ENCODE results near the gene TPPP2. TPM values are rescaled to one million over a fixed set of nuclear protein-coding genes. Genes with fewer than 3 reads are reported as not detected.

Gene TPPP2
- total RNA-seq, 3 donors from 2014 or later = 0.15 TPM; not detected in 2

- H3K27ac ChIP-seq = no peak overlapping the region
- no peaks in the 10 kb centered on the region for H3K9me3 ChIP-seq
- no peaks in the 10 kb centered on the region for H3K27me3 ChIP-seq
- no peak overlapping the region for H3K4me3 ChIP-seq
- peaks cover 5 to 9% of the 10 kb centered on the region in 2 donors for H3K4me1 ChIP-seq
- H3K36me3 ChIP-seq = no peaks in the 10 kb centered on the region
- no peak for TF ChIP-seq POLR2AphosphoS5 (IDR thresholded peaks at IDR 0.05)
- no peak for TF ChIP-seq POLR2A (IDR thresholded peaks at IDR 0.05)
- no peak for TF ChIP-seq CTCF (IDR thresholded peaks at IDR 0.05)
- intact Hi-C loops (cut with DNase I; ENCODE audit: low total_unique reads) = no loop called here
- no peak for DNase-seq (ENCODE audit: low spot score in 2 of 2)
Observed at GRCh38 chr14:21030531-21030930, 514 bp downstream of the TPPP2 start.

DNA sequence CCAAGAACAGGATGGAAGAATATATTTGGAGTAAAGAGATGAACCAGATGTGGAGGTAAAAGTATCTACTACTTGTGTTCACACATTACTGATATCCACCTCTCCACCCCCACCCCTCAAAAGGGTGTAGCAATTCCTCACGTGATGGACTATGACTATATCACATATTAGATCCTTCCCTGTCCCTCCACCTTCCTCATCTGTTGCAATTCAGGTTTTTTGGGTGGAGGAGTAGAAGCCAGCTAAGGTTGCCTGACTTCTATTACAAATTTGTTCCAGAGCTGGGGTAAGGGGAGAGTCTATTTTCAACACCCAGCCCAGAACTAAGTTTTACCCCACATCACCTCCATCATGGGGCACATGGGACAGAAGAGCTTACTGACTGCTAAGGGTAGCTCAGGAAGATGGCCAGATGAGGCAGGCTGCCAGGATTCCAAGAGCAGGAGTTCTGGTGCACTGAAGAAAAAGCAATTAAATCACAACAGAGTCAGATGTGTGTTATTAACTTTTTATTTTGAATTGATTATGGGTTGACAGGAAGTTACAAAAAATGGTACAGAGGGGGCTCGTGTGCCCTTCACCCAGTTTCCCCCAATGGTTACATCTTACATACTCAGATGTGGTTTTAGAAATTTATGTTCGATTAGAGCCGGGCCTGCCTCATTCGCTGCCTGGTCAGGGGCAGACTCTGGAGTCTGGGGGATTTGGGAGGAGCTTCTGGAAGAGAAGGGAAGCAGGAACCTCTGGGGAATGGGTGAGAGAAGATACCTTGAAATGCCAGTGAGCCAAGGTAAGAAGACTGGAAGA is 2.5 kb downstream of the TPPP2 start:
- Histone ChIP-seq H3K9me3 (no peaks in the 10 kb centered on the region), H3K27me3 (no peaks in the 10 kb centered on the region), H3K36me3 (no peaks in the 10 kb centered on the region), H3K27ac (no peak overlapping the region), H3K4me1 (no peaks in the 10 kb centered on the region), H3K4me3 (no peak overlapping the region)
- TF ChIP-seq POLR2A (IDR thresholded peaks at IDR 0.05) (no peak), POLR2AphosphoS5 (IDR thresholded peaks at IDR 0.05) (no peak), CTCF (IDR thresholded peaks at IDR 0.05) (no peak)
- intact Hi-C loops (cut with DNase I; ENCODE audit: low total_unique reads) = no loop called here
- DNase-seq (ENCODE audit: low spot score in 2 of 2) = no peak

- H3K27ac ChIP-seq = no peak overlapping the region
- H3K4me1 ChIP-seq = no peaks in the 10 kb centered on the region
- H3K4me3 ChIP-seq = no peak overlapping the region
- DNase-seq (ENCODE audit: low spot score in 2 of 2) = no peak
- TF ChIP-seq POLR2A (IDR thresholded peaks at IDR 0.05) = no peak
- TF ChIP-seq POLR2AphosphoS5 (IDR thresholded peaks at IDR 0.05) = no peak
- no peak for TF ChIP-seq CTCF (IDR thresholded peaks at IDR 0.05)
- intact Hi-C loops (cut with DNase I; ENCODE audit: low total_unique reads) = no loop called here
- no peaks in the 10 kb centered on the region for H3K36me3 ChIP-seq
- no peaks in the 10 kb centered on the region for H3K9me3 ChIP-seq
- H3K27me3 ChIP-seq = no peaks in the 10 kb centered on the region
Observed at GRCh38 chr14:21033133-21033698, 3.2 kb downstream of the TPPP2 start.

DNA sequence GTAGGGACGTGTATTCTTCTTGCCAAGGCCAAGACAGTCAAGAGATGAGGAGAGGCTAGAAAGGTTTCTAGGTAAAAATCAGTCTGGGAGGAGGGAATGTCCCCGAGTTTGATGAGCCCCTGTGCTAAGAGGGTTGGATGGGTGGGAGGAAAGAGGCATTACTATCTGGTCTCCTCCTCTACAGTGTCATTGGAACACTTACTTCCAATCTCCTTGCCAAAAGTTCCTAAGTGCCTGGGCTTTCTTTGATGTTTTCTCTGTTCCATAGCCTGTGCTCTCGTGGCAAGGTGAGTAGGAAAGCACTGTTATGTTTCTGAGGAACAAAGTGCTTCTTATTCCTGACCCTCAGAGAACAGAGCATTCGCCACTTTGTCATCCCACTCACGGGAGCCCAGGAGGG is 4.7 kb downstream of the TPPP2 start, which contains the start of gene RNASE13:
TSS of gene RNASE13 (minus strand) at position 101 of the 400 bp plus-strand sequence. CDS start 519 bp downstream, outside the sequence.
- peak within 1 kb of the TSS in 1 of 2 donors; percentile 70 for H3K27ac ChIP-seq
- intact Hi-C loops (cut with DNase I; ENCODE audit: low total_unique reads) = no loop called here
- no peaks in the 10 kb centered on the region for H3K36me3 ChIP-seq
- TF ChIP-seq POLR2AphosphoS5 (IDR thresholded peaks at IDR 0.05) = no peak
- no peak for TF ChIP-seq CTCF (IDR thresholded peaks at IDR 0.05)
- TF ChIP-seq POLR2A (IDR thresholded peaks at IDR 0.05) = no peak
- no peaks in the 10 kb centered on the region for H3K9me3 ChIP-seq
- H3K27me3 ChIP-seq = no peaks in the 10 kb centered on the region
- H3K4me1 ChIP-seq = peaks cover 0 to 11% of the 10 kb centered on the region in 2 donors
- DNase-seq (ENCODE audit: low spot score in 2 of 2) = no peak
- H3K4me3 ChIP-seq = no peak within 1 kb of the TSS

GRCh38 chr14:21036751-21037150 is 6.7 kb downstream of the TPPP2 start:
- TF ChIP-seq POLR2AphosphoS5 (IDR thresholded peaks at IDR 0.05) (no peak), POLR2A (IDR thresholded peaks at IDR 0.05) (no peak), CTCF (IDR thresholded peaks at IDR 0.05) (no peak)
- DNase-seq (ENCODE audit: low spot score in 2 of 2) = peak in 1 of 2 donors; percentile 65
- no peaks in the 10 kb centered on the region for H3K27me3 ChIP-seq
- H3K36me3 ChIP-seq = no peaks in the 10 kb centered on the region
- H3K27ac ChIP-seq = peak overlapping the region; percentile 36 to 70
- H3K4me1 ChIP-seq = peaks cover 0 to 15% of the 10 kb centered on the region in 2 donors
- intact Hi-C loops (cut with DNase I; ENCODE audit: low total_unique reads) = no loop called here
- H3K4me3 ChIP-seq = no peak overlapping the region
- H3K9me3 ChIP-seq = no peaks in the 10 kb centered on the region
